GM13977 (cell line): ENCODE data around the gene CBX7.

ENCODE experiments used
- DNase-seq: peaks from one replicate; pipeline ENCODE4 v3.0.0; 2012; ENCODE audit warnings: low spot score
- CTCF ChIP-seq: IDR thresholded peaks from 2 replicates; pipeline ENCODE4 v1.5.1; 2012; ENCODE audit warnings: mild to moderate bottlenecking, control low read depth; ENCODE audit not compliant: insufficient read depth; ENCODE audit errors: extremely low read depth, missing control alignments
- in situ Hi-C: fragments of 300-500 bp; cut with MboI; formaldehyde crosslinking; loops from one replicate; pipeline ENCODE4 v1.12.0; 2022; ENCODE audit warnings: low sequenced_read_pairs, low pct_unique_long_range_greater_than_20kb, mixed read lengths, inconsistent platforms; ENCODE audit not compliant: unreplicated experiment

The CBX7 gene

GRCh38 chr22:39183991-39184585 lies 31.6 kb upstream of the CBX7 start:
- DNase-seq = peak; percentile 6
- TF ChIP-seq CTCF = no peak
- in situ Hi-C loops = no loop called here

- in situ Hi-C loops = no loop called here
- TF ChIP-seq CTCF = no peak
- no peak for DNase-seq
Observed at GRCh38 chr22:39182478-39183030, 30.1 kb upstream of the CBX7 start.

- TF ChIP-seq CTCF = no peak
- DNase-seq = no peak
- in situ Hi-C loops = no loop called here
Observed at GRCh38 chr22:39181778-39182177, 29.3 kb upstream of the CBX7 start.

GRCh38 chr22:39181356-39181755 lies 28.9 kb upstream of the CBX7 start:
- no peak for DNase-seq
- in situ Hi-C loops = no loop called here
- no peak for TF ChIP-seq CTCF

GRCh38 chr22:39179841-39180335 lies 27.4 kb upstream of the CBX7 start:
- DNase-seq = no peak
- in situ Hi-C loops = no loop called here
- no peak for TF ChIP-seq CTCF

GRCh38 chr22:39179401-39179827 lies 26.9 kb upstream of the CBX7 start:
- in situ Hi-C loops = no loop called here
- TF ChIP-seq CTCF = no peak
- DNase-seq = no peak
